Activated T-cell treated with anti-CD3 and anti-CD28 coated beads, Interleukin-2, amount 50 U/mL, for 72 hours (primary cell): ENCODE data around the gene CTSO. TPM values are rescaled to one million over a fixed set of nuclear protein-coding genes. Genes with fewer than 3 reads are reported as not detected.
A peak's percentile ranks its signal among the peaks of the same experiment; 100 is the strongest.

Source experiments
- ATAC-seq, 2 donors: fragments of 150-1000 bp; cut with Tn5 transposase; replicated peaks in 1 of 2; 2 replicates each; pipeline ENCODE4 v1.10.0; 2021; ENCODE audit warnings: moderate library complexity in 2 of 2, mild to moderate bottlenecking in 1 of 2
- DNase-seq, 2 donors: peaks; one replicate each; pipeline ENCODE4 v3.0.0; 2021 to 2022; ENCODE audit warnings: mixed read lengths in 1 of 2
- H3K27ac Mint-ChIP-seq: one replicate; pipeline ENCODE4 v1.8.0; 2022; ENCODE audit warnings: mild to moderate bottlenecking, moderate library complexity, mixed read lengths
- H3K27me3 Mint-ChIP-seq: one replicate; pipeline ENCODE4 v1.8.0; 2022; ENCODE audit warnings: low read depth, mixed read lengths
- H3K36me3 Mint-ChIP-seq, 2 donors: one replicate each; pipeline ENCODE4 v1.8.0; 2022; ENCODE audit warnings: mixed read lengths in 2 of 2, mild to moderate bottlenecking in 1 of 2; ENCODE audit not compliant: insufficient read depth in 2 of 2
- H3K4me1 Mint-ChIP-seq: one replicate; pipeline ENCODE4 v1.8.0; 2022; ENCODE audit warnings: low read depth, mixed read lengths
- H3K4me3 Mint-ChIP-seq, 2 donors: one replicate each; pipeline ENCODE4 v1.8.0; 2022; ENCODE audit warnings: mild to moderate bottlenecking in 2 of 2, mixed read lengths in 2 of 2, moderate library complexity in 2 of 2
- H3K9me3 Mint-ChIP-seq, 2 donors: one replicate each; pipeline ENCODE4 v1.8.0; 2022; ENCODE audit warnings: mixed read lengths in 2 of 2
- total RNA-seq, 2 donors: library from RNA; stranded (reverse); gene quantifications; one replicate each; pipeline ENCODE4 v1.2.3, GENCODE V29; 2022

CTSO gene
- total RNA-seq, 2 donors from 2014 or later: 3.6 to 5.1 TPM

DNA sequence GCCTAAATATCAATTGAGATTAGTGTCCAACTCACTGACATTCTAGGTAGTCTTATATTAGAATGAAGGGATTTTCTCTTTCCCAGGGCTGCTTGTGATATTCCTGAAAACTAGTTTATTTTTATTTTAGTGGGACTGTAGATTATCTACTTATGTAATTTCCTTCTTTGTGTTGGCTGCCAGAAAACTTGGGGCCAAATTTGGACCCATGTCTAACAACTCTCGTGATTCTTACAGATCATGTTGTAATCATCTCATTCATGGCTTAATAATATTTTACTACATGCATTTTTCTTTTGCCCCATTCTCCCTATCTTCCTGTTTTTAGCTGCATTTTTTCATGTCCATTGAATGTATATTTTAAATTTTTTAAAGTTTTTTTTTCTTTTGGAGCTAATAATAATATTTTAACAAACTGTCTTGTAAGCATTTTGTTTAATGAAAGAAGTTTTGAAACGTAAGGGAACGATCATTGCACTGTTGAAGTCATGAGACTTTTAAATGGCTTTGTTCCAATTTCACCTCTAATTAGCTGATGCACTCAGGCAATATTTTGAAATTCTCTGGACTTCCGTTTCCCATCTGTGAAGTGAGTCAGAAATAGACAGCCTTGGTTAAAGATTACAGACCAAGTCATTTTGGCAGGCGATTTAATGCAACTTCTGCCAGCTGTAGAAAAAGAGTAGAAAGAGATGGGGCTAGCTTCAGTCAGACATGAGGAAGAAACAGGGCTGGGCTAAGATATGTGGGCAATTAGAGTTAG lies 64.5 kb downstream of the CTSO start:
- no peak for ATAC-seq
- Mint-ChIP-seq H3K36me3 (peaks cover 0 to 3% of the 10 kb centered on the region in 2 donors), H3K27ac (no peak overlapping the region), H3K27me3 (peaks cover 19% of the 10 kb centered on the region), H3K9me3 (peaks cover 2 to 4% of the 10 kb centered on the region in 2 donors), H3K4me3 (no peak overlapping the region), H3K4me1 (no peaks in the 10 kb centered on the region)
- DNase-seq: no peak

DNA sequence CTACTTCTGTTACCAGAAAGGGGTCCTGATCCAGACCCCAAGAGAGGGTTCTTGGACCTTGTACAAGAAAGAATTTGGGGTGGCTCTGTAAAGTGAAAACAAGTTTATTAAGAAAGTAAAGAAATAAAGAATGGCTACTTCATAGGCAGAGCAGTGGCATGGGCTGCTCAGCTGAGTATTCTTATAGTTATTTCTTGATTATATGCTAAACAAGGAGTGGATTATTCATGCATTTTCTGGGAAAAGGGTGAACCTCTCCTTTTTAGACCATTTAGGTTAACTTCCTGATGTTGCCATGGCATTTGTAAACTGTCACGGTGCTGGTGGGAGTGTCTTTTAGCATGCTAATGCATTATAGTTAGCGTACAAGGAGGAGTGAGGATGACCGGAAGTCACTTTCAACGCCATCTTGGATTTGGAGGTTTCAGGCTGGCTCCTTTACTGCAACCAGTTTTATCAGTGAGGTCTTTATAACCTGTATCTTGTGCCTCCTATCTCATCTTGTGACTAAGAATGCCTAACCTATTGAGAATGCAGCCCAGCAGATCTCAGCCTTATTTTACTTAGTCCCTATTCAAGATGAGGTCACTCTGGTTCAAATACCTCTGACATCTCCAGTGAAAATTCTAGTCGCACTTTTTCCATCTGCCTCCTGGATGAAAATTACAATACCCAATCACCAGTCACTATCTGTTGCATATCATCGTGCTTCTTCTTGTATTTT lies 65.7 kb downstream of the CTSO start:
- Mint-ChIP-seq H3K27ac (no peak overlapping the region), H3K36me3 (peaks cover 0 to 3% of the 10 kb centered on the region in 2 donors), H3K27me3 (peaks cover 25% of the 10 kb centered on the region), H3K9me3 (peaks cover 2 to 6% of the 10 kb centered on the region in 2 donors), H3K4me3 (no peak overlapping the region), H3K4me1 (no peaks in the 10 kb centered on the region)
- ATAC-seq: no peak
- no peak for DNase-seq

DNA sequence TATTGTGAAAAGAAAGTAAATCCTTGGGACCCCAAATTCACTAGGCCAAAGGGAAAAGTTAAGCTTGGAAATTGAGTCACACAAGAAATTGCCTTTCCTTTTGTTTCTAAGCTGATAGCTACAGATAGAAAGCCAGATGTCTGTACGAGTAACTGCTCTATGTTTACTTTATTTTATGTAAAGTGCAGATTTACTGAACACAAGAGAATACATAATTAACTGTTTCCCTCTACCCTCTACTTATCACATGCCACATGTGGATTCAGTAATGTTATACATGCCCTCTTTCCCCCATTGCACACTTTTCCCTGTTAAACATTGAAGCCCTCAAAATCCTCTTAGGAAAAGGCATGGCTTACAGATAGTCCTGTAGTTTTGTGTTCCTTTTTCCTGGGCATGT lies 66.6 kb downstream of the CTSO start:
- H3K9me3 Mint-ChIP-seq: peaks cover 2 to 4% of the 10 kb centered on the region in 2 donors
- DNase-seq: no peak
- H3K4me3 Mint-ChIP-seq: no peak overlapping the region
- H3K27me3 Mint-ChIP-seq: peaks cover 18% of the 10 kb centered on the region
- peaks cover 0 to 2% of the 10 kb centered on the region in 2 donors for H3K36me3 Mint-ChIP-seq
- ATAC-seq: no peak
- no peaks in the 10 kb centered on the region for H3K4me1 Mint-ChIP-seq
- H3K27ac Mint-ChIP-seq: no peak overlapping the region

DNA sequence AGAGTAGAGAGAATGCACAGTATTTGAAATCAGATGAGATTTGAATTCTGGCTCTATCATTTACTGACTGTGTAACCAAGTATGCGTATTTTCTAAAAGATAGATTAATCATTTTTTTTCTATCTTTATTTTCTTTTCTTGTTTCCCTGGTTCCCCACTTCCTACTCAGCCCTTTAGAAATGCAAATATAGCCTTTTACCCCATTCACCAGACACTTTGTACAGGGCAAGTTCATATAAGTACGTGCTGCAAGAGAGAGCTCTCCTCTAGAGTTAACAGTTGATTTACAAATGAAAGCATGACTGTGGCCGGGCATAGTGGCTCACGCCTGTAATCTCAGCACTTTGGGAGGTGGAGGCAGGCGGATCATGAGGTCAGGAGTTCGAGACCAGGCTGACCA lies 68.0 kb downstream of the CTSO start:
- Mint-ChIP-seq H3K27me3 (peaks cover 8% of the 10 kb centered on the region), H3K9me3 (peaks cover 2% of the 10 kb centered on the region in 2 donors), H3K4me3 (no peak overlapping the region), H3K4me1 (no peaks in the 10 kb centered on the region), H3K27ac (no peak overlapping the region), H3K36me3 (no peaks in the 10 kb centered on the region)
- DNase-seq (no peak), ATAC-seq (no peak)

DNA sequence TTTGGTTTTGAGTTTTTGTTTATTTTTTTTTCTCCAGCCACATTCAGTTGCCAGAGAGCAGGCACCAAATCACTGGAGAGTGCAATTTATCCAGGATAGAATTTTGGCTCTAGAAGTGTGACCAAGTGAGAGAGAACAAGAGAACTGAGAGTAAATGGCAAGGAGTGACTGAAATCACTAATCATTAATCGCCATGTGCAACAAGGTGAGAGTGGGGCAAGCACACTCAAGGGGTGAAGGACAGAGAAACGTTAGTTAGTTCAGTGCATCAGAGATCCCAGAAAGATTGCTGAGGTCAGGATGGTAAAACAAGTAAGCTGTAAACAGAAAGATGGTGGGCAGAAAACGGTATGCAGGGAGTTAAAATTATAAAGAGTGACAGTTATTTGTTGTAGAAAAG lies 69.8 kb downstream of the CTSO start:
- H3K27ac Mint-ChIP-seq: no peak overlapping the region
- H3K4me3 Mint-ChIP-seq: no peak overlapping the region

DNA sequence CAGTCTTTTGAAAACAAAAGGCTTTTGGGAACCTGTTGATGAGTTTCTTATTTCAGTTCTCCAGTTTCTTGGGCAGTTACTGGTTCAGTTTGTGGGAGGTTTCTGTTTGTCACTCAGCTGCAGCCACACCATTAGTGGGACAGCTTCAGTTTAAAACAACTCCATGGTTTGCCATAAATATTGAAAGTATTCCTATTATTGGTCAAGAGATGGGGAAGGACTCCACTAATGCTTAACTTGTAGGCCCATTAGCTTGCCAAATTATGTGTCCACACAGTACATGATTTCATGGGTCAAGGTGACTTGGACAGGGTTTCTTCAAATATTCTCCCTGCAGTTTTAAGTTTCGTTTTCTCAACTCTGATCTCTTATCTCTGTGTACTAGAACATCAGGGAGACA lies 72.1 kb downstream of the CTSO start:
- Mint-ChIP-seq H3K9me3 (peaks cover 2 to 5% of the 10 kb centered on the region in 2 donors), H3K4me1 (no peaks in the 10 kb centered on the region), H3K4me3 (no peak overlapping the region), H3K27me3 (peaks cover 6% of the 10 kb centered on the region), H3K36me3 (no peaks in the 10 kb centered on the region), H3K27ac (no peak overlapping the region)
- DNase-seq: no peak
- no peak for ATAC-seq

More for the DNA sequence above, 69.8 kb downstream of the CTSO start:
- no peaks in the 10 kb centered on the region for H3K4me1 Mint-ChIP-seq
- ATAC-seq: no peak
- no peaks in the 10 kb centered on the region for H3K36me3 Mint-ChIP-seq
- DNase-seq: no peak
- peaks cover 6% of the 10 kb centered on the region for H3K27me3 Mint-ChIP-seq
- peaks cover 2 to 5% of the 10 kb centered on the region in 2 donors for H3K9me3 Mint-ChIP-seq

DNA sequence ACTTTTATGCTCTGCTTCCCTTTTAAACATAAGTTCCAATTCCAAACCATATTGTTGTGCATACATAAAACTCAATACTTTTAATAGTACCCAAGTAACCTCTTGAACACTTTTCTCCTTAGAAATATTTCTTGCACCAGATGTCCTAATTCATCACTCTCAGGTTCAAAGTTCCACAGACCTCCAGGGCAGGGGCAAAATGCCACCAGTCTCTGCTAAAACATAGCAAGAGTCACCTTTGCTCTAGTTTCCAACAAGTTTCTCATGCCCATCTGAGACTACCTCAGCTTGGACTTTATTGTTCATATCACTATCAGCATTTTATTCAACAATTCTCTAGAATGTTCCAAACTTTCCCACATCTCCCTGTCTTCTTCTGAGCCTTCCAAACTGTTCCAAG lies 73.9 kb downstream of the CTSO start:
- Mint-ChIP-seq H3K4me3 (no peak overlapping the region), H3K27me3 (peaks cover 12% of the 10 kb centered on the region), H3K36me3 (no peaks in the 10 kb centered on the region), H3K4me1 (no peaks in the 10 kb centered on the region), H3K9me3 (peaks cover 2 to 5% of the 10 kb centered on the region in 2 donors), H3K27ac (no peak overlapping the region)
- ATAC-seq (no peak), DNase-seq (no peak)

DNA sequence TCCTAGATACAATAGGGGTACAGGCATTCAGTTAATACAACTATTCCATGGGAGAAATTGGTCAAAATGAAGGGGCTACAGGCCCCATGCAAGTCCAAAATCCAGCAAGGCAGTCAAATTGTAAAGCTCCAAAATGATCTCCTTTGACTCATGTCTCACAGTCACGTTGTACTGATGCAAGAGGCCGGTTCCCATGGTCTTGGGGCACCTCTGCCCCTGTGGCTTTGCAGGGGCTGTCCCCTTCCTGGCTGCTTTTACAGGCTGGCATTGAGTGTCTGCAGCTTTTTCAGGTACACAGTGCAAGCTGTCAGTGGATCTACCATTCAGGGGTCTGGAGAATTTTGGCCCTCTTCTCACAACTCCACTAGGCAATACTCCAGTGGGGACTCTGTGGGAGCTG lies 75.1 kb downstream of the CTSO start:
- DNase-seq (peak; percentile 1 to 4), ATAC-seq (peak in 1 of 2 donors; percentile 35)
- Mint-ChIP-seq H3K27me3 (peaks cover 6% of the 10 kb centered on the region), H3K4me1 (no peaks in the 10 kb centered on the region), H3K9me3 (peaks cover 0 to 5% of the 10 kb centered on the region in 2 donors), H3K4me3 (no peak overlapping the region), H3K36me3 (no peaks in the 10 kb centered on the region), H3K27ac (no peak overlapping the region)

DNA sequence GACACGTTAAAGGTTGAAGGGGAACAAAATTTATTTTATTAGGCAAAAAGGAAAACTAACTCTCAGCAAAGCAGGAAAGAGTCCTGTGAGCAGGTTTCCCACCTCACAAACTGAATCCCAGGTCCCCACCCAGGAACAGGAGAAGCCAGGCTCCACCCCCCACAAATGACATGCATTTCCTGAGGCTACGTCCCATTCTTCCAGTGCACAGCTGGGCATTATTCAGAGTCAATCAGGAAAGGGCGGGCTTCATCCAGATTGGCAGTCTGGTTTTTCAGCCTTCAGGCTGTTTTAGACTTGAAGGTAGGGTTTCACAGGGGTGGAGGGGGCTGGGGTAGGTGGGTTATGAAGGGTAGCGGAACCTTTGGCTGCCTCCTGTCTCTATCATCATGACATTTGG lies 75.7 kb downstream of the CTSO start:
- Mint-ChIP-seq H3K9me3 (peaks cover 0 to 5% of the 10 kb centered on the region in 2 donors), H3K36me3 (no peaks in the 10 kb centered on the region), H3K4me1 (no peaks in the 10 kb centered on the region), H3K4me3 (no peak overlapping the region), H3K27me3 (peaks cover 6% of the 10 kb centered on the region), H3K27ac (no peak overlapping the region)
- DNase-seq (no peak), ATAC-seq (no peak)

DNA sequence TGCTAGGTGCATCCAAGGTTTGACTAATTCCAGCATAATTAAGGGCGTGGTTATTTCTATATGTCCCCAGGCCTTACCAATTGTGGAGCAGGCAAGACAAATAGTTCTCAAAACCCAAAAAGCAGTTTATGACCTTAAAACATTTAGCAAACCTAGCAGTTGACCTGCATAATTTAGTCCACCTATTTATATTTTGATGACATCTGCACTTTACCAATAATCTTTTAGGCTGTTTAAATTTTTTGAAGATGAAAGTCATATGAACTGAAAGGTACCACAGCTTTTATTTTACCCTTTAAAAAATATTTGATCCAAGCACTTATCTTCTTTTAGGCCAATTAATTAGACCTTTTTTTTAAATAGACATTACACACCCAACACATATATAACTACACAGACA lies 77.8 kb downstream of the CTSO start:
- H3K4me1 Mint-ChIP-seq: no peaks in the 10 kb centered on the region

More for the DNA sequence above, 77.8 kb downstream of the CTSO start:
- Mint-ChIP-seq H3K36me3 (no peaks in the 10 kb centered on the region), H3K9me3 (peaks cover 0 to 2% of the 10 kb centered on the region in 2 donors), H3K27me3 (peaks cover 12% of the 10 kb centered on the region), H3K27ac (no peak overlapping the region), H3K4me3 (no peak overlapping the region)
- DNase-seq (no peak), ATAC-seq (no peak)

Other genes with a start within 250 kb of the CTSO start
- 1 to 10 TPM in 1 of 2 donors, under 1 TPM in 1; 0.60 to 1.9 TPM for gene GUCY1B1, start 194.8 kb downstream of the CTSO start, total RNA-seq
- not detected for gene ASIC5, start 87.6 kb downstream of the CTSO start, total RNA-seq
- gene TDO2, start 50.2 kb downstream of the CTSO start, total RNA-seq: under 1 TPM in 1 of 2 donors, not detected in 1; 0.21 TPM